GM19395 (cell line): ENCODE measurements around the gene AFMID.
"Not testable (repeated sequence)": the region's sequence is repeated elsewhere in the genome, so short reads cannot be mapped to it uniquely, and the experiment has no call there.

ENCODE experiments used
- ATAC-seq: cut with Tn5 transposase; IDR thresholded peaks from one replicate; pipeline ENCODE4 v1.9.1; 2021; ENCODE audit warnings: mild to moderate bottlenecking, moderate library complexity; ENCODE audit not compliant: unreplicated experiment

Gene AFMID

DNA sequence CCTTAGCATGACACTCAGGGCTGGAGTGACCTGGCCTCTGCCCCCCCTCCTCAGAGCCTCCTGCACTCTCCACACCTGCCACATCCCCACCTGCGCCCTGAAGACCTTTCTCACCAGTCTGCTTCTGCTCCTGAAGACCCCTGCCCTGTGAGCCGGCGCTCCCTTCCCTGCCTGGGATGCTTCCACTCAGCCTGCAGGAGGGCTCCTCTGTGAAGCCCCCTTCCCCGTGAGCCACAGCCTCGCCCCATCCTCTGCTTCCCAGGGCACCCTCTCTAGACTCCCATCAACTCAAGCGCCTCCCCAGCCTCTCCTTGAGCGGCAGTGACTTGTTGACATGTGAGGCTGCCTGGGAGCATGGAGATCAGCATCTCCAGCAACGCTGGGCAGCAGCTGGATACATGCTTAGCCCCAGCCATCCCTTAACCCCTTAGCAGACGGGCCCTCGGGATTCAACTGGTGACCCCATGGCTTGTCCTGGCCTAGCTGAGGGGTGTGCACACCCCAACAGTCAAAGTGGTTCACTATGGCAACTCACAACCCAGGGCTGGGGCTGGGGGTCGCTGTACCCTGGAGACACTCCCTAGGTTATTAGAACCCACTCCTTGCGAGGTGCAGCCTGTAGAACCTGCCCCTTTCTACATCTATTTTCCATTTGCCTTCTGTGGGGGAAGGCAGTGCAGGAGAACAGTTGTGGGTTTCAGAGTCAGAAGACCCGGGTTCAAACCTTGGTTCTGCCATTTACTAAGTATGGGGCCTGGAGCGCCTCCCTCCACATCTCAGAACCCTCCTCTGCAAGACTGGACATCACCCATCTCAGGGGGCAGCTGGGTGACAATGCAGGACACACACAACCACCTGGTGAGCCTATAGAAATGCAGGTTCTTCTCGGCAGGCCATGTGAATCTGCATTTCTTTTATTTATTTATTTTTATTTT is 65.8 kb downstream of the AFMID start:
- ATAC-seq = no peak

GRCh38 chr17:78253636-78253945 is 66.4 kb downstream of the AFMID start:
- not testable (repeated sequence) for ATAC-seq

DNA sequence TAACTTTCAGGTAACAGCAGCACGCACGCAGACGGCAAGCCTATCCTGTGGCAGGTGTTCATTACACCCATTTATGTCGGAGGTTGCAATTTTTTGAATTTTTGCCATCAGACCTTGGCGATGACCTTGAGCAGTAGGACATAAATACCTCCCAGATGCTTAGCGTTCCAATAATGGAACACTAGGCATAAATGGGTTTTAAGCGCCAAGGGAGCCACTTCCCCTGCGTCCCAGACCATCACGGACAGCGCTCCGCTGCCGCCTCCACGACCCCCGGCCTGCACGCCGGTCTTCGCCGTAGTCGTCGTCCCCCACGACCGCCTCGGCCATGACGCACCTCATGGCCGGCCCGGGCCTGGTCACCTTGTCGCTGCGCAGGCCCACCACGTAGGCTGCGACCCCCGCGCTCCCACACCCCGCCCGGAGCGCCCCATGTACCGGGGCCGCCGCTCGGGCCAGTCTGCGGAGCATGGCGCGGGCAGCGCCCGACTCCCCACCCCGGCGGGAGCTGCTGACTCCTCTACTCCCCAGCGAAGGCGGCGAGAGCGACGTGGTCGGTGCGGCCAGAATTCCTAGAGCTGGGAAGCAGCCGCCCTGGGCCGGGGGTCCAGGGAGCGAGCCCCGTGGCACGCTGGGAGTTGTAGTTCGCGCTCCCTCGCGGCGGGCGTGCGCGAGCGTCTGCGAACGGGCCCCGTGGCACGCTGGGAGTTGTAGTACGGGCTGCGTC is 66.9 kb downstream of the AFMID start:
- ATAC-seq = no peak

DNA sequence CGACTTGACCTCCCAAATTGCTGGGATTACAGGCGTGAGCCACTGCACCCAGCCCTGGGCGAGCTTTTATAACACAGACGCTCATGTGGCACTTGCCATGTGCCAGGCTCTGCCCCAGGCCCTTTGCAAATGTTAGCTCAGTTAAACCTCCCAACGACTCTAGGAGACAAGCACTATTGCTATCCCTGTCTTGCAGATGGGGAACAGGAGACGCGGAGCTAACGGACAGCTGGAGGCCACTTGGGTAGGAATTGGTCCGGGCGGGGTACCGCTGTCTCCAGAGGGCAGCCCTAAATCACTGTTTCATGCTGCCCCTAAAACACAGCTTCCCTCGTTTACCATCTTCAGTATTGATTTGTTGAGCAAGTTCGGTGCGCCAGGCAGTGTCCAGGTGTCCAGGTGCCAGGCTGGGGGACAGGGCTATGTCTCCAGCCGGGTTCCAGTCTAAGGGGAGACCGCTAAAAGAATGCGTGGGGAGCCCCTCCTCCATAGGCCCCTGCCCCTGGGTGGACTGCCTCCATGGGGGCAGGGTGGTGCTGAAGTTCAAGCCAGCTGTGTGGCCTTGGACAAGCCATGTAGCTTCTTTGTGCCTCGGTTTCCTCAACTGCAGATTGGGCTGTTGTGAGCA is 68.0 kb downstream of the AFMID start:
- no peak for ATAC-seq

- no peak for ATAC-seq
Observed at GRCh38 chr17:78255953-78256706, 69.0 kb downstream of the AFMID start.

GRCh38 chr17:78256707-78257591 is 69.8 kb downstream of the AFMID start:
- ATAC-seq = no peak
